RWPE2 (cell line): Measurements from ENCODE around the gene MORC2.

Source experiments
- ATAC-seq: fragments of 200-7000 bp; cut with Tn5 transposase; 3 replicates; pipeline ENCODE4 v1.9.1; 2021; ENCODE audit warnings: low read depth
- DNase-seq: peaks from one replicate; pipeline ENCODE4 v3.0.0-alpha.2; 2020; ENCODE audit warnings: low spot score
- H3K27ac ChIP-seq: fragments of 450-650 bp; 2 replicates; pipeline ENCODE4 v1.5.1; 2017; ENCODE audit warnings: mild to moderate bottlenecking; ENCODE audit not compliant: poor library complexity, severe bottlenecking
- H3K27me3 ChIP-seq: fragments of 250-450 bp; sonication (Bioruptor Pico); 2 replicates; pipeline ENCODE4 v1.5.1; 2021; ENCODE audit warnings: mild to moderate bottlenecking, moderate library complexity; ENCODE audit not compliant: insufficient read depth, poor library complexity, severe bottlenecking
- H3K36me3 ChIP-seq: fragments of 250-450 bp; sonication (Bioruptor Pico); 2 replicates; pipeline ENCODE4 v1.5.1; 2020; ENCODE audit warnings: low read depth, mild to moderate bottlenecking, moderate library complexity
- H3K4me1 ChIP-seq: fragments of 250-450 bp; sonication (Bioruptor Pico); 2 replicates; pipeline ENCODE4 v1.5.1; 2021; ENCODE audit warnings: mild to moderate bottlenecking, moderate library complexity; ENCODE audit not compliant: insufficient read depth, poor library complexity, severe bottlenecking
- H3K4me3 ChIP-seq: fragments of 250-450 bp; sonication (Bioruptor Pico); 2 replicates; pipeline ENCODE4 v1.5.1; 2021; ENCODE audit warnings: mild to moderate bottlenecking, moderate library complexity; ENCODE audit not compliant: severe bottlenecking
- H3K9me3 ChIP-seq: fragments of 250-450 bp; sonication (Bioruptor Pico); 2 replicates; pipeline ENCODE4 v1.5.1; 2021; ENCODE audit warnings: mild to moderate bottlenecking, moderate library complexity; ENCODE audit not compliant: severe bottlenecking
- CTCF ChIP-seq: fragments of 450-650 bp; IDR thresholded peaks from one replicate; pipeline ENCODE4 v1.5.1; 2017; ENCODE audit warnings: mild to moderate bottlenecking, moderate library complexity; ENCODE audit not compliant: poor library complexity, severe bottlenecking

Gene MORC2

GRCh38 chr22:30885001-30885366 lies 83.6 kb downstream of the MORC2 start:
- Histone ChIP-seq H3K4me1 (no peaks in the 10 kb centered on the region), H3K27me3 (no peaks in the 10 kb centered on the region), H3K27ac (no peak overlapping the region), H3K36me3 (peaks cover 42% of the 10 kb centered on the region), H3K9me3 (no peaks in the 10 kb centered on the region), H3K4me3 (no peak overlapping the region)
- no peak for TF ChIP-seq CTCF
- DNase-seq (peak; percentile 36), ATAC-seq (no peak)

- peak; percentile 45 for DNase-seq
- TF ChIP-seq CTCF, result no peak
- ATAC-seq, result no peak; the same call in 2 of the 3 replicates
- H3K4me1 ChIP-seq, result no peaks in the 10 kb centered on the region
- no peak overlapping the region for H3K27ac ChIP-seq
- no peaks in the 10 kb centered on the region for H3K9me3 ChIP-seq
- no peaks in the 10 kb centered on the region for H3K27me3 ChIP-seq
- H3K36me3 ChIP-seq, result peaks cover 36% of the 10 kb centered on the region
- H3K4me3 ChIP-seq, result no peak overlapping the region
These were observed 84.2 kb downstream of the MORC2 start for GRCh38 chr22:30884211-30885000.

- Histone ChIP-seq H3K27me3 (no peaks in the 10 kb centered on the region), H3K27ac (no peak overlapping the region), H3K9me3 (no peaks in the 10 kb centered on the region), H3K4me1 (no peaks in the 10 kb centered on the region), H3K4me3 (no peak overlapping the region), H3K36me3 (peaks cover 31% of the 10 kb centered on the region)
- no peak for TF ChIP-seq CTCF
- ATAC-seq, result no peak
- no peak for DNase-seq
These were observed 84.9 kb downstream of the MORC2 start for GRCh38 chr22:30883586-30884145.

- Histone ChIP-seq H3K27me3 (no peaks in the 10 kb centered on the region), H3K4me1 (no peaks in the 10 kb centered on the region), H3K4me3 (no peak overlapping the region), H3K36me3 (peaks cover 25% of the 10 kb centered on the region), H3K27ac (no peak overlapping the region), H3K9me3 (no peaks in the 10 kb centered on the region)
- ATAC-seq (no peak), DNase-seq (no peak)
- TF ChIP-seq CTCF, result no peak
These were observed 85.5 kb downstream of the MORC2 start for GRCh38 chr22:30882974-30883533.

GRCh38 chr22:30882184-30882717 lies 86.3 kb downstream of the MORC2 start:
- H3K4me1 ChIP-seq, result no peaks in the 10 kb centered on the region

More at GRCh38 chr22:30882184-30882717, 86.3 kb downstream of the MORC2 start:
- Histone ChIP-seq H3K4me3 (no peak overlapping the region), H3K27me3 (no peaks in the 10 kb centered on the region), H3K27ac (peak overlapping the region; percentile 4), H3K36me3 (peaks cover 17% of the 10 kb centered on the region), H3K9me3 (no peaks in the 10 kb centered on the region)
- DNase-seq, result no peak
- ATAC-seq, result no peak
- TF ChIP-seq CTCF, result no peak
